ENCODE data around the gene RBKS. TPM values are rescaled to one million over a fixed set of nuclear protein-coding genes. Genes with fewer than 3 reads are reported as not detected.

The RBKS gene
- total RNA-seq, 1 experiment from 2014 or later, result 1.7 TPM

DNA sequence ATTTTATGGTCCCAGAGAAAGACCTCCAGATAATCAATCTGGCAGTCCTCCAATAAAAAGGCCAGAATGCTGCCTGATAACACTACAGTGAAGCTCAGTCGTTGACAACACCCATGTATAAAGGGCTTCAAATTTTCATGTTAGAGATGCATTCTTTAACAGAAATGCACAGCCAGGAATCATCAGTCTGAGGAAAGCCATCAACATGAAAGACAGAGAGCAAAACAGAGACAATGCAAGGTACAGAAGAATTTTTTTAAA, 14.1 kb upstream of the RBKS start:
- Mint-ChIP-seq H3K36me3 (no peaks in the 10 kb centered on the region), H3K27me3 (ENCODE audit: low read depth) (no peaks in the 10 kb centered on the region), H3K4me3 (no peak overlapping the region), H3K9me3 (no peaks in the 10 kb centered on the region), H3K4me1 (peaks cover 8% of the 10 kb centered on the region), H3K27ac (no peak overlapping the region)
- no peak for ATAC-seq
- TF ChIP-seq JAZF1 (CRISPR knock-in tag; IDR thresholded peaks at IDR 0.05) (no peak), NFE2L1 (CRISPR knock-in tag; IDR thresholded peaks at IDR 0.05) (no peak), CREB1 (CRISPR knock-in tag; IDR thresholded peaks at IDR 0.05) (no peak), OVOL2 (CRISPR knock-in tag; IDR thresholded peaks at IDR 0.05; ENCODE audit: borderline replicate concordance) (no peak), ZBTB21 (CRISPR knock-in tag; IDR thresholded peaks at IDR 0.05; ENCODE audit: borderline replicate concordance) (no peak), SP1 (CRISPR knock-in tag; conservative IDR thresholded peaks at IDR 0.05) (no peak), JUN (CRISPR knock-in tag; IDR thresholded peaks at IDR 0.05) (no peak), ZNF416 (CRISPR knock-in tag; IDR thresholded peaks at IDR 0.05) (no peak), GRHL2 (CRISPR knock-in tag; IDR thresholded peaks at IDR 0.05; ENCODE audit: insufficient replicate concordance, severe bottlenecking) (no peak), NFYB (CRISPR knock-in tag; conservative IDR thresholded peaks at IDR 0.05; ENCODE audit: low read depth) (no peak), TEAD4 (CRISPR knock-in tag; IDR thresholded peaks at IDR 0.05) (no peak)
- TF ChIP-seq, protein P1, sequence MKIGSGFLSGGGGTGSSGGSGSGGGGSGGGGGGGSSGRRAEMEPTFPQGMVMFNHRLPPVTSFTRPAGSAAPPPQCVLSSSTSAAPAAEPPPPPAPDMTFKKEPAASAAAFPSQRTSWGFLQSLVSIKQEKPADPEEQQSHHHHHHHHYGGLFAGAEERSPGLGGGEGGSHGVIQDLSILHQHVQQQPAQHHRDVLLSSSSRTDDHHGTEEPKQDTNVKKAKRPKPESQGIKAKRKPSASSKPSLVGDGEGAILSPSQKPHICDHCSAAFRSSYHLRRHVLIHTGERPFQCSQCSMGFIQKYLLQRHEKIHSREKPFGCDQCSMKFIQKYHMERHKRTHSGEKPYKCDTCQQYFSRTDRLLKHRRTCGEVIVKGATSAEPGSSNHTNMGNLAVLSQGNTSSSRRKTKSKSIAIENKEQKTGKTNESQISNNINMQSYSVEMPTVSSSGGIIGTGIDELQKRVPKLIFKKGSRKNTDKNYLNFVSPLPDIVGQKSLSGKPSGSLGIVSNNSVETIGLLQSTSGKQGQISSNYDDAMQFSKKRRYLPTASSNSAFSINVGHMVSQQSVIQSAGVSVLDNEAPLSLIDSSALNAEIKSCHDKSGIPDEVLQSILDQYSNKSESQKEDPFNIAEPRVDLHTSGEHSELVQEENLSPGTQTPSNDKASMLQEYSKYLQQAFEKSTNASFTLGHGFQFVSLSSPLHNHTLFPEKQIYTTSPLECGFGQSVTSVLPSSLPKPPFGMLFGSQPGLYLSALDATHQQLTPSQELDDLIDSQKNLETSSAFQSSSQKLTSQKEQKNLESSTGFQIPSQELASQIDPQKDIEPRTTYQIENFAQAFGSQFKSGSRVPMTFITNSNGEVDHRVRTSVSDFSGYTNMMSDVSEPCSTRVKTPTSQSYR (CRISPR knock-in tag; IDR thresholded peaks at IDR 0.05), result no peak
- TF ChIP-seq, protein P2, sequence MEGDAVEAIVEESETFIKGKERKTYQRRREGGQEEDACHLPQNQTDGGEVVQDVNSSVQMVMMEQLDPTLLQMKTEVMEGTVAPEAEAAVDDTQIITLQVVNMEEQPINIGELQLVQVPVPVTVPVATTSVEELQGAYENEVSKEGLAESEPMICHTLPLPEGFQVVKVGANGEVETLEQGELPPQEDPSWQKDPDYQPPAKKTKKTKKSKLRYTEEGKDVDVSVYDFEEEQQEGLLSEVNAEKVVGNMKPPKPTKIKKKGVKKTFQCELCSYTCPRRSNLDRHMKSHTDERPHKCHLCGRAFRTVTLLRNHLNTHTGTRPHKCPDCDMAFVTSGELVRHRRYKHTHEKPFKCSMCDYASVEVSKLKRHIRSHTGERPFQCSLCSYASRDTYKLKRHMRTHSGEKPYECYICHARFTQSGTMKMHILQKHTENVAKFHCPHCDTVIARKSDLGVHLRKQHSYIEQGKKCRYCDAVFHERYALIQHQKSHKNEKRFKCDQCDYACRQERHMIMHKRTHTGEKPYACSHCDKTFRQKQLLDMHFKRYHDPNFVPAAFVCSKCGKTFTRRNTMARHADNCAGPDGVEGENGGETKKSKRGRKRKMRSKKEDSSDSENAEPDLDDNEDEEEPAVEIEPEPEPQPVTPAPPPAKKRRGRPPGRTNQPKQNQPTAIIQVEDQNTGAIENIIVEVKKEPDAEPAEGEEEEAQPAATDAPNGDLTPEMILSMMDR (IDR thresholded peaks at IDR 0.05), result no peak
- TF ChIP-seq, protein P3, sequence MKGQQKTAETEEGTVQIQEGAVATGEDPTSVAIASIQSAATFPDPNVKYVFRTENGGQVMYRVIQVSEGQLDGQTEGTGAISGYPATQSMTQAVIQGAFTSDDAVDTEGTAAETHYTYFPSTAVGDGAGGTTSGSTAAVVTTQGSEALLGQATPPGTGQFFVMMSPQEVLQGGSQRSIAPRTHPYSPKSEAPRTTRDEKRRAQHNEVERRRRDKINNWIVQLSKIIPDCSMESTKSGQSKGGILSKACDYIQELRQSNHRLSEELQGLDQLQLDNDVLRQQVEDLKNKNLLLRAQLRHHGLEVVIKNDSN (CRISPR knock-in tag; IDR thresholded peaks at IDR 0.05), result no peak
- TF ChIP-seq, protein P4, sequence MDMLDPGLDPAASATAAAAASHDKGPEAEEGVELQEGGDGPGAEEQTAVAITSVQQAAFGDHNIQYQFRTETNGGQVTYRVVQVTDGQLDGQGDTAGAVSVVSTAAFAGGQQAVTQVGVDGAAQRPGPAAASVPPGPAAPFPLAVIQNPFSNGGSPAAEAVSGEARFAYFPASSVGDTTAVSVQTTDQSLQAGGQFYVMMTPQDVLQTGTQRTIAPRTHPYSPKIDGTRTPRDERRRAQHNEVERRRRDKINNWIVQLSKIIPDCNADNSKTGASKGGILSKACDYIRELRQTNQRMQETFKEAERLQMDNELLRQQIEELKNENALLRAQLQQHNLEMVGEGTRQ (CRISPR knock-in tag; IDR thresholded peaks at IDR 0.05), result no peak
- TF ChIP-seq, protein P5, sequence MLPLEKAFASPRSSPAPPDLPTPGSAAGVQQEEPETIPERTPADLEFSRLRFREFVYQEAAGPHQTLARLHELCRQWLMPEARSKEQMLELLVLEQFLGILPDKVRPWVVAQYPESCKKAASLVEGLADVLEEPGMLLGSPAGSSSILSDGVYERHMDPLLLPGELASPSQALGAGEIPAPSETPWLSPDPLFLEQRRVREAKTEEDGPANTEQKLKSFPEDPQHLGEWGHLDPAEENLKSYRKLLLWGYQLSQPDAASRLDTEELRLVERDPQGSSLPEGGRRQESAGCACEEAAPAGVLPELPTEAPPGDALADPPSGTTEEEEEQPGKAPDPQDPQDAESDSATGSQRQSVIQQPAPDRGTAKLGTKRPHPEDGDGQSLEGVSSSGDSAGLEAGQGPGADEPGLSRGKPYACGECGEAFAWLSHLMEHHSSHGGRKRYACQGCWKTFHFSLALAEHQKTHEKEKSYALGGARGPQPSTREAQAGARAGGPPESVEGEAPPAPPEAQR (CRISPR knock-in tag; IDR thresholded peaks at IDR 0.05), result no peak
- TF ChIP-seq, protein P6, sequence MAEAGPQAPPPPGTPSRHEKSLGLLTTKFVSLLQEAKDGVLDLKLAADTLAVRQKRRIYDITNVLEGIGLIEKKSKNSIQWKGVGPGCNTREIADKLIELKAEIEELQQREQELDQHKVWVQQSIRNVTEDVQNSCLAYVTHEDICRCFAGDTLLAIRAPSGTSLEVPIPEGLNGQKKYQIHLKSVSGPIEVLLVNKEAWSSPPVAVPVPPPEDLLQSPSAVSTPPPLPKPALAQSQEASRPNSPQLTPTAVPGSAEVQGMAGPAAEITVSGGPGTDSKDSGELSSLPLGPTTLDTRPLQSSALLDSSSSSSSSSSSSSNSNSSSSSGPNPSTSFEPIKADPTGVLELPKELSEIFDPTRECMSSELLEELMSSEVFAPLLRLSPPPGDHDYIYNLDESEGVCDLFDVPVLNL (CRISPR knock-in tag; IDR thresholded peaks at IDR 0.05; ENCODE audit: borderline replicate concordance, low read depth), result no peak
- TF ChIP-seq, protein P7, sequence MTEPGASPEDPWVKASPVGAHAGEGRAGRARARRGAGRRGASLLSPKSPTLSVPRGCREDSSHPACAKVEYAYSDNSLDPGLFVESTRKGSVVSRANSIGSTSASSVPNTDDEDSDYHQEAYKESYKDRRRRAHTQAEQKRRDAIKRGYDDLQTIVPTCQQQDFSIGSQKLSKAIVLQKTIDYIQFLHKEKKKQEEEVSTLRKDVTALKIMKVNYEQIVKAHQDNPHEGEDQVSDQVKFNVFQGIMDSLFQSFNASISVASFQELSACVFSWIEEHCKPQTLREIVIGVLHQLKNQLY (CRISPR knock-in tag; IDR thresholded peaks at IDR 0.05), result no peak
- DNase-seq (ENCODE audit: low spot score), result no peak
- POLR2A ChIA-PET, result no interaction called here
- CTCF ChIA-PET, result no interaction called here

Data from WTC11 (cell line).